DND-41 (cell line): ENCODE measurements around the gene GET4.
"Not testable (repeated sequence)": the region's sequence is repeated elsewhere in the genome, so short reads cannot be mapped to it uniquely, and the experiment has no call there.

Experiments
- ATAC-seq: fragments of 200-7000 bp; cut with Tn5 transposase; 3 replicates; pipeline ENCODE4 v1.9.1; 2021; ENCODE audit warnings: low read depth; ENCODE audit not compliant: insufficient read depth
- DNase-seq: peaks from one replicate; pipeline ENCODE4 v3.0.0-alpha.2; 2020
- H2AFZ ChIP-seq: 2 replicates; pipeline ENCODE4 v1.6.0; 2012; ENCODE audit warnings: low read depth, low read length
- H3K27ac ChIP-seq: 2 replicates; pipeline ENCODE4 v1.5.1; 2012; ENCODE audit warnings: low read length, inconsistent platforms
- H3K27me3 ChIP-seq: fragments of 200-600 bp; sonication (generic); 2 replicates; pipeline ENCODE4 v1.6.0; 2012; ENCODE audit warnings: low read length, mild to moderate bottlenecking, inconsistent platforms; ENCODE audit not compliant: insufficient read depth, poor library complexity
- H3K36me3 ChIP-seq: 2 replicates; pipeline ENCODE4 v1.5.1; 2012; ENCODE audit warnings: low read length, inconsistent platforms; ENCODE audit not compliant: insufficient read depth
- H3K4me1 ChIP-seq: 2 replicates; pipeline ENCODE4 v1.5.1; 2012; ENCODE audit warnings: mild to moderate bottlenecking, low read length; ENCODE audit not compliant: insufficient read depth
- H3K4me2 ChIP-seq: 2 replicates; pipeline ENCODE4 v1.6.0; 2012; ENCODE audit warnings: mild to moderate bottlenecking, moderate library complexity, low read length, inconsistent platforms; ENCODE audit not compliant: insufficient read depth
- H3K4me3 ChIP-seq, 2 experiments: fragments of 200-600 bp in 1 of 2; shearing (Covaris generic) in 1 of 2; 2 replicates each; pipeline ENCODE4 v1.5.1; 2012 to 2016; ENCODE audit warnings: inconsistent platforms in 2 of 2, low read length in 2 of 2, mild to moderate bottlenecking in 2 of 2, low read depth in 1 of 2, moderate library complexity in 1 of 2
- H3K79me2 ChIP-seq: 2 replicates; pipeline ENCODE4 v1.6.0; 2012; ENCODE audit warnings: low read length, inconsistent platforms; ENCODE audit not compliant: insufficient read depth
- H3K9ac ChIP-seq: 2 replicates; pipeline ENCODE4 v1.6.0; 2012; ENCODE audit warnings: low read depth, mild to moderate bottlenecking, inconsistent platforms, low read length, moderate library complexity
- H3K9me3 ChIP-seq: 2 replicates; pipeline ENCODE4 v1.5.1; 2012; ENCODE audit warnings: low read length, moderate library complexity, mild to moderate bottlenecking, inconsistent platforms; ENCODE audit not compliant: insufficient read depth, severe bottlenecking
- H4K20me1 ChIP-seq: 2 replicates; pipeline ENCODE4 v1.6.0; 2012; ENCODE audit warnings: low read length; ENCODE audit not compliant: insufficient read depth
- CTCF ChIP-seq: IDR thresholded peaks from 2 replicates; pipeline ENCODE4 v1.5.1; 2012; ENCODE audit warnings: borderline replicate concordance, low read length, moderate library complexity, mild to moderate bottlenecking; ENCODE audit not compliant: poor library complexity, severe bottlenecking; ENCODE audit errors: extremely low read depth
- EZH2 ChIP-seq: IDR thresholded peaks from 3 replicates; pipeline ENCODE4 v1.6.1; 2012; ENCODE audit warnings: borderline replicate concordance, low read depth, mild to moderate bottlenecking, moderate library complexity, low read length, inconsistent platforms; ENCODE audit not compliant: severe bottlenecking

GET4 gene

DNA sequence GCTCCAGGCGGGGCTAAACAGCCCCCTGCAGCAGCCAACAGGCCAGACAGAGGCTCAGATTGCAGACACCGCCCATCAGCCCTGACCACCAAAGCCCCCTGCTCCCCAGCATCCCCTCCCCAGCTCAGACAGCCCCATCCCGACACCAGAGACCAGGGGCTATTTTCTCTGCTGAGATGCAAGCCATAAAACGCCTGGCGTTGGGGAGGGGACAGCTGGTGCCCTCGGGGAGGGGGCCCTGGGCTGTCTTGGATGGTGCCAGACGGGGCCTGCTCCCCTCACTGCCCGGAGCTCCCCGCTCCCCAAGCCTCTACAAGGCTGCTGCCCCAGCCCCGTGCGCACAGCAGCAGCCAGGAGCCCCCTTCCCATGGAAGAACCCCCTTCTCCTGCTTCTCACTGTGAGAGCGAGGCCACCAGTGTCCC, 31.8 kb downstream of the GET4 start:
- H3K27ac ChIP-seq, result no peak overlapping the region
- H4K20me1 ChIP-seq, result no peaks in the 10 kb centered on the region; the same call in none of the 2 replicates
- no peaks in the 10 kb centered on the region for H3K4me1 ChIP-seq
- ATAC-seq (no peak), DNase-seq (no peak)
- H3K4me3 ChIP-seq, result no peak overlapping the region
- no peak overlapping the region for H2AFZ ChIP-seq
- no peak for TF ChIP-seq CTCF
- no peak for TF ChIP-seq EZH2
- H3K9ac ChIP-seq, result no peak overlapping the region
- H3K36me3 ChIP-seq, result no peaks in the 10 kb centered on the region
- no peak overlapping the region for H3K4me2 ChIP-seq
- no peaks in the 10 kb centered on the region for H3K79me2 ChIP-seq
- H3K9me3 ChIP-seq, result no peaks in the 10 kb centered on the region
- no peaks in the 10 kb centered on the region for H3K27me3 ChIP-seq

DNA sequence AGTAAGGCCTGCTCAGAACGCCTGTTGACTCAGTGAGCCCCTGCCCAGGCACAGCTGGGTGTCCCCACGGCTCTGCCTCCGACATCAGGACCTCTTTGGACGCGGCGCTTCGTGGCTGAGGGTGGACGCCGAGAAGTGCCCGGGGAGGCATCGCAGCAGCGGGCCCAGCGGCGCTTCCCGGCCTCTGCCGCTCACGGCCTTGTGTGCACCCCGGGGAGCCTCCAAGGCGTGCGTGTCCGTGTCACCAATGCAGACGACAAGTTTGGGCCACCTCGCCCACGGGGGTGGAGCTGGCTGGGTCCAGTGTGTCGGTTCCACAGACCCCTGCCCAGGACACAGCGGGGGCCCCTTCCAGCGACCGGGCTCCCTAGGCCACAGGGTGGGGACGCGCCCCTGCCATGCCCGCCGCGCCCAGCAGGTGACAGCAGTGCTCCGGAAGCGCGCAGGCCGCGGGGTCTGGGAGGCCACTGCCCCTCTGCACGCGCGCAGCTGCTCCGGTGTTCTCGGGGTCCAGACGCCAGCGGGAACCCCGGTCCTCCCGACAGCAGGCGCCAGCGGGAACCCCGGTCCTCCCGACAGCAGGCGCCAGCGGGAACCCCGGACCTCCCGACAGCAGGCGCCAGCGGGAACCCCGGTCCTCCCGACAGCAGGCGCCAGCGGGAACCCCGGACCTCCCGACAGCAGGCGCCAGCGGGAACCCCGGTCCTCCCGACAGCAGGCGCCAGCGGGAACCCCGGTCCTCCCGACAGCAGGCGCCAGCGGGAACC, 32.4 kb downstream of the GET4 start:
- not testable (repeated sequence) for H3K27me3 ChIP-seq, H3K27ac ChIP-seq, H3K9ac ChIP-seq, H3K79me2 ChIP-seq, H4K20me1 ChIP-seq, DNase-seq, H3K4me2 ChIP-seq, H3K9me3 ChIP-seq, H3K4me1 ChIP-seq, H3K36me3 ChIP-seq, H2AFZ ChIP-seq, ATAC-seq, H3K4me3 ChIP-seq
- TF ChIP-seq CTCF, result peak; percentile 31

- Histone ChIP-seq H2AFZ (no peak overlapping the region), H3K79me2 (no peaks in the 10 kb centered on the region), H3K27me3 (no peaks in the 10 kb centered on the region), H4K20me1 (no peaks in the 10 kb centered on the region; the same call in 1 of the 2 replicates), H3K9me3 (no peaks in the 10 kb centered on the region), H3K4me2 (no peak overlapping the region), H3K4me1 (no peaks in the 10 kb centered on the region), H3K4me3 (no peak overlapping the region), H3K36me3 (no peaks in the 10 kb centered on the region), H3K27ac (no peak overlapping the region), H3K9ac (no peak overlapping the region)
- DNase-seq (no peak), ATAC-seq (no peak)
- TF ChIP-seq CTCF (no peak), EZH2 (no peak)
These were observed 33.3 kb downstream of the GET4 start for GRCh38 chr7:909358-910329.
